ENCODE results near the gene ROBO4.

Gene ROBO4

DNA sequence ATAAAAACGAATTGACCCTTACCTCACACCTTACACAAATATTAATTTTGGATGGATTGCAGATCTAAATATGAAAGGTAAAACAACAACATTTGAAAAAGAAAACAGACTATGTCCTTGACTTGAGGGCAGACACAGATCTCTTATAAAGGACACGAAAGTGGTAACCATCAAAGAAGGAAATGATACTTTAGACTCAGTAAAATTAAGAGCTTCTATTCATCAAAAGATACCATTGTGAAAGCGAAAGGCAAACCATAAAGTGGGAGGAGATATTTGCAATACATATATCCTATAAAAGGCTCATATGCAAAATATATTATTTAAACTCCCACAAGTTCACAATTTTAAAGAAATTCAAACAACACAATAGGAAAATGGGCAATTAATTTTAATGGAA, 33.1 kb upstream of the ROBO4 start:
- DNase-seq (ENCODE audit: insufficient read length, low spot score) (no peak), FAIRE-seq (no peak)
- TF ChIP-seq, protein P1, sequence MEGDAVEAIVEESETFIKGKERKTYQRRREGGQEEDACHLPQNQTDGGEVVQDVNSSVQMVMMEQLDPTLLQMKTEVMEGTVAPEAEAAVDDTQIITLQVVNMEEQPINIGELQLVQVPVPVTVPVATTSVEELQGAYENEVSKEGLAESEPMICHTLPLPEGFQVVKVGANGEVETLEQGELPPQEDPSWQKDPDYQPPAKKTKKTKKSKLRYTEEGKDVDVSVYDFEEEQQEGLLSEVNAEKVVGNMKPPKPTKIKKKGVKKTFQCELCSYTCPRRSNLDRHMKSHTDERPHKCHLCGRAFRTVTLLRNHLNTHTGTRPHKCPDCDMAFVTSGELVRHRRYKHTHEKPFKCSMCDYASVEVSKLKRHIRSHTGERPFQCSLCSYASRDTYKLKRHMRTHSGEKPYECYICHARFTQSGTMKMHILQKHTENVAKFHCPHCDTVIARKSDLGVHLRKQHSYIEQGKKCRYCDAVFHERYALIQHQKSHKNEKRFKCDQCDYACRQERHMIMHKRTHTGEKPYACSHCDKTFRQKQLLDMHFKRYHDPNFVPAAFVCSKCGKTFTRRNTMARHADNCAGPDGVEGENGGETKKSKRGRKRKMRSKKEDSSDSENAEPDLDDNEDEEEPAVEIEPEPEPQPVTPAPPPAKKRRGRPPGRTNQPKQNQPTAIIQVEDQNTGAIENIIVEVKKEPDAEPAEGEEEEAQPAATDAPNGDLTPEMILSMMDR (IDR thresholded peaks at IDR 0.05; ENCODE audit: insufficient read depth, missing control alignments), result no peak

DNA sequence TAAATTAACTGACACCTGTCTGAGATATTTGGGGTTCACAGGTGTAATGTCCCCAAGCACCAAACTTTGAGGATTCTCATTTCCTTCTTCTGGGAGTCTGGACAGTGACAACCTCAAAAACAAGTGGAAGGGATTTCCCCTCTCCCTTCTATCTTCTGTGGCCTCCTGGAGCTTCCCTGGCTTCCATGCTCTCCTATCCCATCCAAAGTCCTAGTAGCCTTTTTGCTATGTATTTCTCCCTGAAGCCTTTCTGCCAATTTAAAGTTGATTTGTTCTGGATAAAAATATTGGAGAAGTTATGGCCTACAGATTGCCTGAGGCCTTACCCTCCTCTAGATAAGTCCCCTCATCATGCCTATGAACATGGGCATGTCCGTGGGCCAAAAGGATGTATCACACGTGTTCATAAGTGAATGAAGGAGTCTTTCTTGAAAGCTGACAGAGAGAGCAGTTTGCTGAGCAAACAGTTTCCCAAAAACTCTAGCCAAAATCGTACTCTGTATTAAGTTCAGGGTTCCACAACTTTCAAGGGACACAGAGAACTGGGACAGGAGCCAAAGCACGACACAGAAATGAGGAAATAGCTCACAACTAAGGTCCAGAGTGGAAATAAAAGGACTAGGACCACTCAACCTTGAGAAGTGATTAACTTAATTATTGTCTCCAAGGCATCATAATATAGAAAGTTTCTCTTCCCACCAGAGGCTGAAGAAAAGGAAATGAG, 31.4 kb upstream of the ROBO4 start:
- FAIRE-seq (no peak), DNase-seq (ENCODE audit: insufficient read length, low spot score) (no peak)
- TF ChIP-seq, protein P1 (IDR thresholded peaks at IDR 0.05; ENCODE audit: insufficient read depth, missing control alignments), result no peak

DNA sequence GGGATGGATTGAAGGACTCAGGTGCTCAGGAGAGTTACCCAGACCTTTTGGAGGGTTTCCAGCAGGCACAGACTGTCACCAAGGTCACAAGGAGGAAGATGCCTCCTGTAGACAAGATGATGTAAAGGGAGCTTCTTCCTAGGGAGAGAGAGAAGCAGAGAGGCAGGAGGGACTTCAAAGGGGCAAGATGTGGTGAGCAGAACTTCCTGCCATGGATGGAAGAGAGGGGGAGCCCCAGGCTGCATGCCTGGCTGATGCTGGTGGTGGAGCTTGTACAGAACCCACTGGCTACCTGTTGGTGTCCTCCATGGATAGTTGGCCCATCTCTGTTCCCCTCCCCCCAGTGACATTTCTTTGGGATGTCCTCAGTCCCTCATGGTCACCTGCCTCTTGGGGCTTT, 25.6 kb upstream of the ROBO4 start:
- TF ChIP-seq, protein P1 (IDR thresholded peaks at IDR 0.05; ENCODE audit: insufficient read depth, missing control alignments), result no peak
- FAIRE-seq (no peak), DNase-seq (ENCODE audit: insufficient read length, low spot score) (no peak)

DNA sequence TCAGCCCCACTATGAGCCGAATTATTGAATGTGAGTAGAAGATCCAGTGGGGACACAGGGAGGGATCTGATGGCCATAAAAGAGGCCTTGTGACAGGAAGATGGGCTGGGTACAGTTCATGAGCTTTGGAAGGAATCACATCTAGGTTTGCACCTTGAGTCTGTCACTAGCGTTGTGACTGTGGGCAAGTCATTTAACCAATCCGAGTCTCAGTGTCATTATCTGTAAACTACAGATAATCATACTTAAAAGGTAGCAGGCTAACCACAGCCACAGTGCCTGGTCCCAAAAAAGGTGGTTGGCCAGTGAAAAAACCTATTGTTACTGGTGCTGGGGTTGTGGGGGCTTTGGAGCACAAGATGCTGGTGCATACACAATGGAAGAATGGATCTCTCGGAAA, 25.2 kb upstream of the ROBO4 start:
- TF ChIP-seq, protein P1 (IDR thresholded peaks at IDR 0.05; ENCODE audit: insufficient read depth, missing control alignments), result no peak
- FAIRE-seq, result no peak
- DNase-seq (ENCODE audit: insufficient read length, low spot score), result no peak

DNA sequence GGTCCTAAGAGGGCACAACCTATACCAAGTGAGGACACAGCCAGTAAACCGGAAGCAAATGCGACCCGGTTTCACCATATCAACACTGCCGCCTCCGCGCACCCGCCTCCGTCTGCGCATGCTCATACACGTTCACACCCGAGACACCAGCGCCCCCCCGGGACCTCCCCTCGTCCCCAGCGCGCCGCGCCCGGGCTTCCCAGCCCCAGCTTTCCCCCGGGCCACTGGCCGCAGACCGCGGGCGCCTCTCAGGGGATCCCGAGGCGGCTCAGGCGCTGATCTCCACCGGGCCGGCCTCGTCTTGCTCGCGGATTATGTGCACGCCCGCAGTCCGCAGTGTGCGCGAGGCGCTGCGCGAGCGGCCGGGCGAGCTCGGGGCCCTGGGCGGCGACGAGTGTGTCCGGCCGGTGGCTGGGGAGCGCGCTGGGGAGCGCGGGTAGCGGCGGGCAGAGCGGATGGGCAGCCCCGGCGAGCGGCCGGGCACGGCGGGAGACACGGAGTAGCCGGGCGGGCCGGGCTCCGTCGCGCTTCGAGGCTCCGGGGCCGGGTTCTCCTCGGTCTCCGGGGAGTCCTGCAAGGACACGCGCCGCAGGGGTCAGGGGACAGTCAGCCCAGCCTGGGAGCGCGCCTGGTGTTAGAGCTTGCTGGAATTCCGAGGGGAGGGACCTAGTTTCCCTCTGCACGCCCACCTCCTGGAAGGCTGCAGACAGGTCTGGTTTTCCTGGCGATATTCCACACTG, 23.4 kb upstream of the ROBO4 start:
- TF ChIP-seq, protein P1 (IDR thresholded peaks at IDR 0.05; ENCODE audit: insufficient read depth, missing control alignments), result no peak
- DNase-seq (ENCODE audit: insufficient read length, low spot score), result no peak
- no peak for FAIRE-seq

DNA sequence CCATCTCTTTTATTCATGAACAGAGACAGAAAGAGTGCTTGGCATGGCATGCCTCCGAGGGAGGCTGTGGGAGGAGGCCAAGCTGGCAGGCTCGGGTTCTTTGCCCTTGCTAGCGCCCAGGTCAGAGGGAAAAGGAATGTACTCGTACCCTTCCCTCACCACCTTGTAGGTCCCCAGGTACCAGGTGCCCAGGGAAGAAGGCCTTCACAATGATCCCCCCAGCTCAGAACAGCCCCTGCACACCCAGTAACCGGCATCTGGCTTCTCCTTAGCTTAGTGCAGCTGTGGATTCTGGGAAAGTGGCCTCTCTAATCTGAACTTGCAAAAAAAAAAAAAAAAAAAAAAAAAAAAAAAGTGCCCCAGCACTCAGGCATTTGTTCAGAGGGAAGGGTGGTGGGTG, 22.7 kb upstream of the ROBO4 start:
- no peak for FAIRE-seq
- DNase-seq (ENCODE audit: insufficient read length, low spot score), result no peak
- TF ChIP-seq, protein P1 (IDR thresholded peaks at IDR 0.05; ENCODE audit: insufficient read depth, missing control alignments), result no peak

DNA sequence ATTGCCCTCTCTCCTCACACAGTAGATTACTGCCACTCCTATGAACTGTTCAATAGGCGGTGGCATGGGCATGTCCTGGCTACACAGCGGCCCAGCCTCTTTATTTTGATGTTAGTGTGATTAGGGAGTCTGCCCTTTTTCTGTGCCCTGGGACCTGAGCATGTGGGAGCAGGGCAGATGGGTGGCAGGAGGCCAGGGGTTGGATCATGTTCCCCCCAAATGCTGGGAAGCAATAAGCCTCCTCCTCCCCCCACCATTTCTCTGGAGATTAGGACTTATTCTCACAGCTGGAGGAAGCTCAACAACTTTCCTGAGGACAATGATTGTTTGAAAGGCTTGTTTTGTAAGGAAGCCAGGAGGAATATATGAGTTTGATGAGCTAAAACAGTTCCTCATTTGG, 22.2 kb upstream of the ROBO4 start:
- no peak for FAIRE-seq
- no peak for DNase-seq (ENCODE audit: insufficient read length, low spot score)
- TF ChIP-seq, protein P1 (IDR thresholded peaks at IDR 0.05; ENCODE audit: insufficient read depth, missing control alignments), result no peak

All from D721Med (cell line).